NCI-H446 treated with DMSO at 0.1 percent for 48 hours (cell line): Measurements from ENCODE around the gene ARHGAP22.
"Not testable (repeated sequence)": the region's sequence is repeated elsewhere in the genome, so short reads cannot be mapped to it uniquely, and the experiment has no call there.

ENCODE experiments used
- DNase-seq: peaks from one replicate; lab custom pipeline; 2025; lab: John Stamatoyannopoulos, UW

Gene ARHGAP22

DNA sequence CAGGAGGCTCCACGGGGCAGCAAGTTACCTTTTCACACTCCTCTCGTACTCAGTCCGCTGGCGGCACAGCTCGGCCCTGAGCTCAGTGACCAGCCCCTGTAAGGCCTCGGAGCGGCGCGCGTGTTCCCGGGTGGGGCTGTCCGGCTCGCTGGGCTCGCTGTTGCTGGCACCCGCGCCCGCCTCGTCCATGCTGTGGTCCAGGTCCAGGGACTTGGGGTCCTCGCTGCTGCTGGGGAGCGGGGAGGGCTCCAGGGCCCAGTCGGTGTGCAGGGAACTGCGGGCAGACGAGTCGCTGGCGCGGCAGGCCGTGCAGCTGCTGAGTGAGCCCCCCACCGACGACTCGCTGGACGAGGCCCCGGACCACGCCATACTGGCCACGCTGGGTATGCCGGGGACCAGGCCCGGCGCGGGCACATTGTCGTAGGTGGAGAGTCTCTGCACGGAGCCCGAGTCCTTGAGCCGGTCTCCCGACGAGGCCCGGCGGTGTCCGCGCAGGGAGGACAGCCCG lies 154.6 kb downstream of the ARHGAP22 start:
- DNase-seq: no peak

DNA sequence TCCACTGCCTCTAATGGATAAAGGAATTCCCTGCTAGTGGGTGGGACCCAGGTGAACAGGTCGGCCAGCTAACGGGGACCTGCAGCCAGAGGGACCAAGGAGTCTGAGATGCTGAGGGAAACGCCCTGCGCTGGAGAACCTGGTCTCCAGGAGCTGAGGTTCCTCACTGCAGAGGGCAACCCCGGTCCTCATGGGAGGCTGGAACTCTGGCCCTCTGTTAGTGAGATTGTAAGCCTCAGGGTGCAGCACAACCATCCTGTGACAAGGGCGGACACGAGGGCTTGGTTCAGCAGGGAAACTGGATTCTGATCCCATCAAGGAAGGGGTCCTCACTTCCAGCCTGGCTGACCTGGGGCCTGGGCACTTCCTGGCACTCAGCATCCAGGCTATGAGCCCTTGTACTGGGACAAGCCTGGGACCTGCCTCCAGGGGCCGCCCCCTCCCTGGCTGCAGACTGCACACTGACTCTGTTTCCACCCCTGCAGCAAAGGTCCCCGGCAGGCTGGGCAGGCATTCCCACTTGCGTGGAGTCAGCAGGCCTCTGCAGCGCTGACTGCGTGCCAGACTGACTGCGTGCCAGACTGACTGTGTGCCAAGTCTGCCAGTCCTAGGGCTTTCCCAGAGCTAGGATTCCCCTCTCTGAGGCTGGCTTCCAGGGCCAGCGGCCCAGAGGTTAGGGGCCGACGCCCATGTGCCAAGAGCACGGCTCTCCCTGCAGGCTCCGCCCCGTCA lies 155.2 kb downstream of the ARHGAP22 start:
- DNase-seq: no peak

DNA sequence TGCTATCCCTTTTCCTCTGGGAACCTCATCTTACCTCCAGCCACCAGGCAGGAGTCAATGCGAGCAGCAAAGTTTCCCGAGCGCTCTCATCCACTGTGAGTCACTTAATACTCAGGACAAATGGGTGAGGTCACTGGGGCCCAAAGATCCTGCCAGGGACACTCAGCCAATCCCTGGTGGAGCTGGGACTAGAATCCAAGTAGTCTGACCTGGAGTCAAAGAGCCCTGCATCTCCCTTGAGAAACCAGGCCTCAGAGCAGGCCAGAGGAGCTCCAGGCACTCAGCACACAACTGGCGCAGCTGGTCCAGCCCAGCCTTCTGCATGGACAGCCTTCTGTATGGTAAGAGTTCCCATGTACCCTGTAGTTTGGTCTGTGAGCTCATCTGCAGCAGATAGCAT lies 156.1 kb downstream of the ARHGAP22 start:
- DNase-seq: no peak

DNA sequence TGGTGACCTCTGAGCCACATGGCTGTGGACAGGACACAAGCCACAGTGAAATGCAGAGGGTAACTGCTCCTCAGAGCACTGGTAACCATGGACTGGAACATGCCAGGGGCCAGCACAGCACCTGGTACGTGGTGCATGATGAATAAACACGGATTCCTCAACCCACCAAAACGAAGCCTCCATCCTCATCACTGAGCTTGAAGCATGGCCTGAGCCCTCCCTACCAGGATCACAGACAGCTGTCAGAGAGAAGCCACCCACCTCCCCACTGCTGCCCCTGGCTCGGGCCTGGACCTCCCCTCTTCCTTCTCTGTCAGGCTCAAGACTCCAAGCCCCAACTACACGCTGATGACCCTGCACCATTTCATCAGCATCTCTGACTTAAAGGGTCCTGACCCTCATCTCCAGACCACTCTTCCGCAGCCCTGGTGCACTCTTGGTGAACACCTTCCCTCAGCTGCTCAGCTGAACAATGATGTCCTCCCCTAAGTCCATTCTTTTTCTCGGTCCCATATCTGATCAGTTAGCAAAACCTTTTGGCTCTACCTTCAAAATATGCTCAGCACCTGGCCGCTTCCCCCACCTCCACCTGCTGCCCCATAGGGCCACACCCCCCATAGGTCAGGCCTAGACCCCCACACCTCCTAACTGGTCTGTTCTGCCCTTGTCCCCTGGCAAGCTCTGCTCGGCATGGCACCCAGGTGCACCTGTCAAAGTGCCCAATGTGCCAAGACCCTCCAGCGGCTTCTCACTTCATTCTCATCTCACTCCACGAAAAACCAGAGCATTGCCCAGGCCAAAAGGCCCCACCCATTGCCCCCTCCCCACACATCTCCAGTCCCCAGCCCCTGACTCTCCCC lies 157.3 kb downstream of the ARHGAP22 start:
- DNase-seq: no peak

DNA sequence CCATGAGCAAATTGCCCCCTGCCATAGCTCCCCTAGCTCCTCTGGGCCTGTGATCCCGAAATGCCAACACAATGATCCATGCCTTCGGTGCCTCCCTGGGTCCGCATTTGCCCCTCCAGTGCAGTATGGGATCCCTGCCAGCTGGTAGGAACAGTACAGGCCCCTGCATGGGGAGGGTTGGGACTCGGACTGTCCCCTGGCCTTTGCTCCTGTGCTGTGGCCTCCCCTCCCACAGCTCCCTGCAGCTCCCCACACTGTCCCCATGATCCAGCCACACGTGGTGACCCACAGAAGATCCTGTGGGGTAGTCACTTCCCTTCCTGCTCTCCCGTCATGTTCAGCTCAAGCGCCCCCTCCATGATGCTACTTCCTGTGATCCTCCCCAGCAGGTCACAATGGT lies 158.1 kb downstream of the ARHGAP22 start:
- DNase-seq: no peak

DNA sequence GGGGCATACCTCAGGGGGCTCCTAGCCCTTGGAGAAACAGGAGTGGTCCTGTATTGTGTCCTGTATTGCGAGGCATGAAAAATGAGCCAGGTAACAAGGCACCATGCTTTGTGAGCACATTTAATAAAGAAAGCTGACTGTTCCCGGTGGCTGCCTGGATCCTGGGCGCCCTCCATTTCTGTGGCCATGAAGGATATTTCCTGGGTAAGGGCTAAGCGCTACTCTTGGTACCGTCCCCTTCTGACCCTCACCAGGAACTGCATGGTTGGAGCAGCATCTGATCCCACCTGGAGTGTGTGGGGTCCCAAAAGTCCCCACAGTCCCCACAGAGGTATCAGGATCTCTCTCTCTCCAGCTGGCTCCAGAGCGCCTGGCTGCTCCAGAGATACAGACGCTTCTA lies 158.9 kb downstream of the ARHGAP22 start:
- no peak for DNase-seq

DNA sequence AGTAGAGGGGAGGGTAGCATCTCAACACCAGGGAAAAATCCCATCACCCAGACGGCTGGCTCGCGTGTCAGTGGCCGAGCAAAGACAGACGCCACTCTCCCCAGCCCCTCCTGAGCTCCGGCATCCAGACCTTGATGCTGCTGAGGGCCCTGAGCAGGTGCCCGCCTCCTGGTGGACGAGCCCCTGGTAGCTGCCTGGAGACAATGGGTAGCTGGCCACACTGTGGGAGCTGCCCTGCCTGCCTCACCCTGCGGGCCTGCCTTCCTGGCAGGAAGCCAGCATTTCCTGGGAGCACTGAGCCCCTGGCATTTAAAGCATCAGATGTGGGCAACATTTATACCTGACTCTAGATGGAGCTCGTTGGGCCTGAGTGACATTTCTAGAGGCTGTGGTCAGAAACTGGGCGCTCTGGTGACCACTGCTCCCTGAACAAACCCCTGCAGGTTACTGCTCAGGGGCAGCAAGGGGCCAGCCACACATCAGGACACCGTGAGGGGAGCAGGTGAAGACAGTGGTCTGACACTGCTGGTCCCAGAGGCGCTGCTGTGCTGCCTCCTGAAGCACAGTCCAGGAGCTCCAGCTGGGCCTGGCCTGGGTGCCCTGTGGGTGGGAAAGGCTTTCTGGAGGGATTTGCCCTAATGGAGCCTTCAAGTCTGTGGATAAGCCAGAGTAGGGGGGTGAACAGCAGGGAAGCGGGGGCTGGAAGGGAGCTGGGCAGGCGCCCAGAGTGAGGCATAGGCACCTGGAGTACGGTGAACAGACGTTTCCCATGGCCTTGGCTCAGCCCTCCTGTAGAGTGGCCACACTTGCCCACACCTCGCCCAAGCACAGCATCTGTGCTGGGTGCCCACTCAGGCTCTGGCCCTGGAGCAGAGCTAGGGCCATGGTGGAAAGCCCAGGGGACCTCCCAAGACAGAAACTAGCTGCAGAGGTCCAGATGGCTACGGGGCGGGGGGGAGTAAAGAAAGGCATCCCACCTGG lies 159.7 kb downstream of the ARHGAP22 start:
- DNase-seq: no peak

DNA sequence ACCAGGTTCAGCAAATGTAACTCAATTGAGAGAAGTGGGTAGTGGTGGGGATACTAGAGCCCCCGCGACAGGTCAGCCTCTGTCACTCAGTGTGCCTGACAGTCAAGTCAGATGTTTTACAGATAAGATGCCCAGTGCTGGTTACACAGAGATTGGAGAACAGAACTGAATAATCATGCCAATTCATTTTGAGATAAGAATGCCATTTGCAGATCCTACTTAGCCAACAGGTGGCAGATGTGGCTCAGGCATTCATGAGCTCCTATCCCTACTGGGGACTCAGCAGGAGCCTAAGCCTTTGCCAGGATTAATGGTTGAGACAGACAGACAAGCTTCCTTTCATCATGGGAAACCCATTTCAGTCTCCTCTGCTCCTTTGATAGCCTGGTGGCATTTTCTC lies 160.6 kb downstream of the ARHGAP22 start:
- no peak for DNase-seq

DNA sequence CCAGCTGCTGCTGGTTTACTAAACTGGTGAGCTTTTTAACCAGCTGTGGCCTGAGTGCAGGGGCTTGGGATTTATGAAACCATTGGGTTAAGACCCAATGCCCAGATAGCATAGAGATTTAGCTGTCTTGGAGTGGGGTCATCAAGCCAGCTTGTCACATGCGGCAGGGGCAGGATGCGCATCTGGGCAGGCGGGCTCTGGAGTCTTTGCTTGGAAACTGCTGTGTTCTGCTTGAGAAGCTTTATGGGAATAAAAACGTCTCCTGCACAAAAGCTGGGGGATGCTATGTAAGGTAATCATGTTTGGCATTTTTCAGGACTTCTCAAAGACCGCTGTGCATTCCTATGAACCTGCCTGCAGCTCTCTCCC lies 162.1 kb downstream of the ARHGAP22 start:
- no peak for DNase-seq

DNA sequence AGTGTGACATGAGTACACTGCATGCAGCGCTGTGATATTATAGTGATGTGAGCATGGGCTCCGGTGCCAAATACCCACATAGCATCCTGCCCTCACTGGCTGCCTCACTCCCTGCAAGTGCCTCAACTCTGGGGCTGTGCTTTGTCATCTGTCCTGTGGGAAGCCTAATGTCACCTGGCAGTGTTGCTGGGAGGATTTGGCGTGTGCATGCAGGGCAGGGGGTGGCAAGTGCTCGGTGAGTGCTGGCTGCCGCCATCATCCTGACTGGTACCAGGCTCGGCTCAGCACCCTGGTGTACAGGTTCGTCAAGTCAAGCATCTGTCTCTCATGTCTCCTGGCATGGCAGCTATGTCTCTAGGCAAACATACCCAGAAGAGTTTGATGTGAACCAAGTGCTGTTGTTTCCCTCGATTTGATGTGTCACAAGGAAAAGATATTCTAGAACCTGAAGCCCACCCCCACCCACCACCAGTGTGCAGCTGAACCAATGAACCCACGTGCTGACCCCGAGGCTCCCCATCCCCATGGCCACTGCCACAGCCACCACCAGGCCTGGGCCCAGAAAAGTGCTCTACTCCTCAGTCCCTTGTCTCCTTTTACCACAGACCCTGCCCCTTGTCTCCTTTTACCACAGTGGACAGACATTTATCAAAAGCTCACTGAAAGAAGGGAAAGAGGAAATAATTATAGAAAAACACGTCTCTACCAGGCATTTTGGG lies 162.6 kb downstream of the ARHGAP22 start:
- DNase-seq: no peak

DNA sequence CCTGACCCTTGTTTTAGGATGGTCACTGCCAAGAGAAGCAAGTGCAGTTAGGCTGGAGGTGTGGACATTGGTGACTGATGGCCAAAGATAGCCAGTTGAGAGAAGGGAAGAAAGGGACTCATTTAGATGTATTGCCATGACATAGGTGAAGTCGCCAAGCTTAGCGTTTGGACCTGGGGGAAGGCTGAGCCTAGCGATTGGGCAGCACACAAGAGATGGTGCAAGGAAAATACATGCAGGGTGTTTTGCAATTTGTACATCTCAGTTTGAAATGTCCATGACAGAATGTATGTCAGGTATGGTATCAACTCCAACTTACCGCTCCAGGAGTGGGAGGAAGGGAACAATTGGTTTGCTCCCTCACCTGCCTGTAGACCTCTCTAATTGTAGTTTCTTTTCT lies 164.1 kb downstream of the ARHGAP22 start:
- DNase-seq: no peak

DNA sequence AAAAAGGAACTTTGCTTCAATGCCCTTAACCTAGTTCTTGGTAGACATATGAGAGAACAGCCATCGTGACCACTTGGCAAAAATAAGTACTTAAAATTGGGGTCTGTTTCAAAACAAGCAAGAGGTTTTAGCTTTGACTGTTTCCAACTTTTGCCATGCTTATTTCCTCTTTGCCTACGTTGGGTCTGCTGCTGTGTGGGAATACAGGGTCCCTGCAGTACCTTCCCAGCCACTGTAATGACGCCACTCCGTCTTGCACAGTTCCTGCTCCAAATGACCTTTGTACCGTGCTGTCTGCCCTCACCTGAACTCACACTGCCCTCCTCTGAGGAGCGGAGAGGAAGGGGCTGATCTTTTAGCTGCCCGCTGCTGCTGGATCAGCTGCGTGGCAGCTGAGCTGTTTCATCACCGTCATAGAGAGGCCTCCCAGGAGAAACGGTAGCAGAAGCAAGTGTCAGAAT lies 165.3 kb downstream of the ARHGAP22 start:
- no peak for DNase-seq

DNA sequence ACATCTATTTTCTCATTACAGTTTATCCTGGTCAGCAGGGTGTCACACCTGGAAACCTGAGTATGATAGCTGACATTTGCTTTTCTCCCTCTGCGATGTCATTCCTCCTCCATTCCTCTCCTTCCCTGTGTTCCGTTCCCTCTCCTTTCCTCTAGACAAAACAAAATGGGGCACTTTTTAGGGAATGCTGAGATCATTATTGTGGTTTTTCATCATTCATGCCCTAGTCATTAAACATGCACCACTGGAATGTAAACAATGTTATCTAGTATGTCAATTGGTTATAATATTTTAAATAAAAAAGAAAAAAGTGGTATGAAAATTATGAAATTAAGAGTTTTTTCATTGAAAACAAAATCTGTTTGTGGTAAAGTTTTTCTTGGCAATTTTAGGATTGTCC lies 165.8 kb downstream of the ARHGAP22 start:
- no peak for DNase-seq

DNA sequence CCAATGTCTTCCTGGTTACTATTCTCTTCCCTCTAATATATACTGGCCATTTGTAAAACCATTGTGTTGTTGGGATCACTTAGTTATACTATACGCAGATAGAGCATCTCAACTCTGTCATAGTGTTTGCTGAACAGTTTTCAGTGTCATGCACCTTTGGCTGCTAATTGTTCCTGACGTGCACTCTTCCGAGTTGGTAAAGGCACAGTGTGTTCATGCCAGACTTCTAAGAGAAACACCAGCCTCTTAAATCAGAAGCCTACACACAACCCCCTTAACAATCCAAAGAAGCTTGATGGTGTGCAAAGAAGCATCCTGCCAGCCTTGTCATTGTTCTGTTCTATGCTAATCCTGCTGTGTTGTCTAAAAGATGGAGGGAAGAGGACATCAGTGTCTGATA lies 167.3 kb downstream of the ARHGAP22 start:
- no peak for DNase-seq

DNA sequence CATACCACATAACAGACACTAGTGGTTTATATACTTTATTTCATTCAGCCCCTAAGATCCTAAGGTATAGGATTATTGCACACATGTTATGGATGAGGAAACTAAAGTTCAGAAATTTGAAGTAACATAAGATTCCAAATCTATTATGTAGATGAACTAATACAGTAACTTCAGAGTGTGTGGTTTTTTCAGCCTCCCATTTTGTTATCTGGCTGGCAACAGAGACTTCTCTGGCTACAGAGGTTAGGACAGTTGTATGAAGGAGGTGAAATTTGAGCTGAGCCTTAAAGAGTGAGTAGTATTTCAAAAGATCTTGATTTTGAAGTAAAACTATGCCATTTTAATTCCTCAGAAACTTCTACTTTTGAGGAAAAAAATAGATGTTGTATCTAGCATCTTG lies 173.0 kb downstream of the ARHGAP22 start:
- DNase-seq: no peak

DNA sequence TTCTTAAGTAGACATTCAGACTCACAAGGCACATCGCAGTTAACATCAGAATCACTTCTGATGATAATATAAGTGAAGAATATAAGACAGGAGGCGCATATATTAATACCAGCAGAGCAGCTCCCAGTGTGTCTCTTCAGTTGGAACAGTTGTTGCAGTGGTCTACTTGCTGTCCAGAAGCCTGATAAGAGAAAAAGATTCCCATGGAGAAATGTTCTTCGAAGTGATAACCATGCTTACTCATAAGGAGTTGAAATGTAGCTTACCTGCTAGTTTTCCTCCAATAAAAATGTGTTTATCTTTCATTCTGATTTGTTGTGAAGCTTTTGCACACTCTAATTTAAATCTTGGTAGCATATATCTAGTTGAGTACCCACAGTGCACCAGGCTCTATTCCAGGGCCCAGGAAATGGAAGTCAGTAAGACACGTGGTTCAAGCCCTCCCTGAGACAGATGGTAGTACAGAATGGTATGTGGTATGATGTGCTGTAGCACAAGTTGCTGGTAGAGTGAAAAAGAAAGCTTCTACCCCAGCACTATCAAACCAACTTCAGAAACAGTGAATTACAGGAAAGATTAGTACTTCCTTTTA lies 174.4 kb downstream of the ARHGAP22 start:
- DNase-seq: no peak

DNA sequence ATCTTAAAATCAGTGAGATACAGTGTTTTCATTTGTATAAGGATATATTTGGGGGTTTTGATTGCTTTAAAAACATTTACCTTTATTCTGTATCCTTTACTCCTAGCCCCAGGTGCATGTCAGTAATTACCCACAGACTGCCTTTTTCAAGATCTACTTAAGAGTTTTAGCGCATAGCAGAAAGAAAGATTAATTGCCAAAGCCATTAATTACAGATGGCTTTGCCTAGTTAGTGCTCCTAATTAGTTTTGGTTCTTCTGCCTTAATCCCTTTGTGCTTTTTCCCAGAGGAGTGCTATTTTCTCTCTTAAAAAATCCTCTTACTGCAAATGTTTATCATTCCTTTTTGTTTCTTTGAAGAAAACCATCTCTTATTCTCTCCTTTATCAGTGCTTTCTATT lies 175.6 kb downstream of the ARHGAP22 start:
- DNase-seq: no peak

DNA sequence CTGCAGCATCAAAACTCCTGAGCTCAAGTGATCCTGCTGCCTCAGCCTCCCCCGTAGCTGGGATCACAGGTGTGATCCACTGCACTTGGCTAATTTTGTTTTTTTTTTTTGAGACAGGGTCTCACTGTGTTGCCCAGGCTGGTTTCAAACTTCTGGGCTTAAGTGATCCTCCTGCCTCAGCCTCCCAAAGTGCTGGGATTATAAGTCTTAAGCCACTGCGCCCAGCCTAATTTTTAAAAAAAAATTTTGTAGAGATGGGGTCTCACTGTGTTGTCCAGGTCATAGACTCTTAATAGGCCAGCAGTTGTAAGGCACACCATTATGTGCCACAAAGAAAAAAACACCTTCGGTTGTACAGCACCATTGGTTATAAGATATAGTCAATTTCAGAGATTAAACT lies 176.0 kb downstream of the ARHGAP22 start:
- no peak for DNase-seq

DNA sequence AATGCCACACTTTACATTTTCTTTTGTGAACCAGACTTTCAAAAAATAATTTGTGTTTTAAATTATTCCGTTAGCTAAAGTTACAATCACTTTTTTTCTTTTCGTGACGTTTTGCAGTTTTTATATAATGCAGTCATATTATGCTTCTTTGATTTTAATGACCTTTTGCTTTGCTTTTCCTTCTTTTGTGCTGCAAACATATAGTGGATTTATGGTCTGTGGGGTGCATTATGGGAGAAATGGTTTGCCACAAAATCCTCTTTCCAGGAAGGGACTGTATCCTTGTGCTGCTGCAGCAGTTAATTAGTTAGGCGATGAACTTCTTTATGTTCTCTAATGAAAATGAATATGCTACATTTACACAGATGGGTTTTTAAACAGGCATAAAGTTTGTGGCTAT lies 181.0 kb downstream of the ARHGAP22 start:
- DNase-seq: no peak

DNA sequence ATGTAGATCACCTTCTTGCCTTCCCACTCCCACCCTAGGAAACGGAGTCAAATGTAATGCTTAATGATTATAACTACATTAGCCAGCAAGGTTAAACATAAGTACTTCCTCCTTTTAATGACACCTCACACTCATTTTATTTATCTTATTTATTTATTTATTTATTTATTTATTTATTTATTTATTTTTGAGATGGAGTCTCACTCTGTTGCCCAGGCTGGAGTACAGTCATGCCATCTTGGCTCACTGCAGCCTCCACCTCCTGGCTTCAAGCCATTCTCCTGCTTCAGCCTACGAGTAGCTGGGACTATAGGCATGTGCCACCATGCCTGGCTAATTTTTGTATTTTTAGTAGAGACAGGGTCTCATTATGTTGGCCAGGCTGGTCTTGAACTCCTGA lies 183.0 kb downstream of the ARHGAP22 start:
- not testable (repeated sequence) for DNase-seq

DNA sequence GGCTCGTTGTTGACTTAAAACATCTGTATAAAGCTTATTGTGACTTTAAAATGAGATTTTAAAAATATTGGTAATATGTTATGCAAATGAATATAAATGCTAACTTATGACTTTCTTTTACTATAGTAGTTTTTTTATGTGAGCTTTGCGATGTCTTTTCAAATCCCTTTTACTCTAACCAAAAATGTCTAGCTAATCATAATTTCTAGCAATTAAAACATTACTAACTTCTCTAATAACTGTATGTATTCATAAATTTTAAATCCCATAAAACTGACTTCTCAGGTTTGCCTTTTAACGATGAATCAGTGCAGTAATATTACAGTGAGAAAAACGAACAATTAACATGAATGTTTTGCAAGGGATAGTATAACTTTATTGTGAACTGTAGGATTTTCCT lies 185.2 kb downstream of the ARHGAP22 start:
- no peak for DNase-seq
